Breast epithelium (tissue), 3 donors: ENCODE measurements around the gene FBLN2.

Experiments
- POLR2A ChIP-seq: fragments of 450-650 bp; IDR thresholded peaks from one replicate; pipeline ENCODE4 v1.6.1; 2016; ENCODE audit warnings: antibody characterized with exemption, mild to moderate bottlenecking, moderate library complexity
- TF ChIP-seq, protein P1 (sequence below), 3 donors: fragments of 450-650 bp; IDR thresholded peaks; one replicate each; pipeline ENCODE4 v1.5.1; 2016 to 2017; ENCODE audit warnings: antibody characterized with exemption in 3 of 3, mild to moderate bottlenecking in 3 of 3, moderate library complexity in 3 of 3

DNA sequence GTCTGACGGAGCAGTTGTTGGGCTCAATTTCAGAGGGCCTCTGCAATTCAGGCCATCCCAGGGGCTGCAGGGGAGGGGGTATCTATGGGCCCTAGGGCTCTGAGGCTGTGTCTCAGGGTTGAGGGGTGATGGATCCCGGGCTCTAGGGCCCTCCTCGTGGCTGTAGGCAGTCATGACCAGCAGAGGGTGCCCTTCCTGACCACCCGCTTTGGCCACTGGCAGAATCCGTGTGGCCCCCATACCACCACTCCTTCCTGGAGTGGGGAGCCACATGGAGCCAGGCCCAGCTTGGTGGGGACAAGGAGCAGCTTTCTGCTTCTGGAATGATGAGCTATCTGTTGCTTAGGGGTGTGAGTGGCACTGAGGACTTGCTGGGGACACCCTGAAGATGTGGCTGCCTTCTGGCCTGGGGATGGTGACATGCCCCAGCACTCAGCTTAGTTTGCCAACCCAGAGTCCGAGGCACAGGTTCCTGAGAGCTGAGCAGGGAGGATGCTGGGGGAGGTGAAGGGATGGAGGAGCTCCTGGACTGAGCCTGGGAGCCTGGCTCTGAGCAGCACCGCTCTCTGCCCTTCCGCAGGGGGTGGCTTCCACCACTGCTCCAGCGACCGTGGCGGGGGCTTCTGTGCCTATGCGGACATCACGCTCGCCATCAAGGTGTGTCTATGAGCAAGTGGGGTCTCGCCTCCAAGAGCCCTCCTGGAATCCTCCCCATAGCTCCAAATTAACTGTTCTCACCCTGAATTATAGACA is 48.6 kb upstream of the FBLN2 start:
- TF ChIP-seq, protein P1, sequence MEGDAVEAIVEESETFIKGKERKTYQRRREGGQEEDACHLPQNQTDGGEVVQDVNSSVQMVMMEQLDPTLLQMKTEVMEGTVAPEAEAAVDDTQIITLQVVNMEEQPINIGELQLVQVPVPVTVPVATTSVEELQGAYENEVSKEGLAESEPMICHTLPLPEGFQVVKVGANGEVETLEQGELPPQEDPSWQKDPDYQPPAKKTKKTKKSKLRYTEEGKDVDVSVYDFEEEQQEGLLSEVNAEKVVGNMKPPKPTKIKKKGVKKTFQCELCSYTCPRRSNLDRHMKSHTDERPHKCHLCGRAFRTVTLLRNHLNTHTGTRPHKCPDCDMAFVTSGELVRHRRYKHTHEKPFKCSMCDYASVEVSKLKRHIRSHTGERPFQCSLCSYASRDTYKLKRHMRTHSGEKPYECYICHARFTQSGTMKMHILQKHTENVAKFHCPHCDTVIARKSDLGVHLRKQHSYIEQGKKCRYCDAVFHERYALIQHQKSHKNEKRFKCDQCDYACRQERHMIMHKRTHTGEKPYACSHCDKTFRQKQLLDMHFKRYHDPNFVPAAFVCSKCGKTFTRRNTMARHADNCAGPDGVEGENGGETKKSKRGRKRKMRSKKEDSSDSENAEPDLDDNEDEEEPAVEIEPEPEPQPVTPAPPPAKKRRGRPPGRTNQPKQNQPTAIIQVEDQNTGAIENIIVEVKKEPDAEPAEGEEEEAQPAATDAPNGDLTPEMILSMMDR (IDR thresholded peaks at IDR 0.05) = no peak
- no peak for TF ChIP-seq POLR2A
